ENCODE measurements around the gene MEF2B. TPM values are rescaled to one million over a fixed set of nuclear protein-coding genes. Genes with fewer than 3 reads are reported as not detected.

MEF2B gene
- total RNA-seq, 1 experiment from 2014 or later, result 2.3 TPM

- no peaks in the 10 kb centered on the region for H3K36me3 Mint-ChIP-seq (ENCODE audit: insufficient read depth, unreplicated experiment)
- no peak overlapping the region for H3K27ac Mint-ChIP-seq (ENCODE audit: unreplicated experiment)
- no peak overlapping the region for H3K4me3 Mint-ChIP-seq (ENCODE audit: low read depth, unreplicated experiment)
- no peaks in the 10 kb centered on the region for H3K9me3 Mint-ChIP-seq (ENCODE audit: low read depth, unreplicated experiment)
- CTCF ChIA-PET, result no interaction called here
- intact Hi-C loops (cut with micrococcal nuclease; ENCODE audit: unreplicated experiment), result no loop called here
- DNase-seq, result peak; percentile 47
- H3K4me1 Mint-ChIP-seq (ENCODE audit: low read depth, unreplicated experiment), result no peaks in the 10 kb centered on the region
- TF ChIP-seq CTCF (IDR thresholded peaks at IDR 0.05; ENCODE audit: unreplicated experiment), result no peak
- peaks cover 46% of the 10 kb centered on the region for H3K27me3 Mint-ChIP-seq (ENCODE audit: unreplicated experiment)
- BruUV-seq (replicated peaks), result no TSS peak
Measured at GRCh38 chr19:19214892-19215291, 44.8 kb upstream of the MEF2B start.

- H3K27me3 Mint-ChIP-seq (ENCODE audit: unreplicated experiment), result peaks cover 52% of the 10 kb centered on the region
- no peak overlapping the region for H3K4me3 Mint-ChIP-seq (ENCODE audit: low read depth, unreplicated experiment)
- CTCF ChIA-PET, result no interaction called here
- no peak overlapping the region for H3K27ac Mint-ChIP-seq (ENCODE audit: unreplicated experiment)
- no peaks in the 10 kb centered on the region for H3K36me3 Mint-ChIP-seq (ENCODE audit: insufficient read depth, unreplicated experiment)
- no peak for TF ChIP-seq CTCF (IDR thresholded peaks at IDR 0.05; ENCODE audit: unreplicated experiment)
- no TSS peak for BruUV-seq (replicated peaks)
- intact Hi-C loops (cut with micrococcal nuclease; ENCODE audit: unreplicated experiment), result no loop called here
- H3K9me3 Mint-ChIP-seq (ENCODE audit: low read depth, unreplicated experiment), result no peaks in the 10 kb centered on the region
- no peaks in the 10 kb centered on the region for H3K4me1 Mint-ChIP-seq (ENCODE audit: low read depth, unreplicated experiment)
- no peak for DNase-seq
Measured at GRCh38 chr19:19214159-19214490, 44.1 kb upstream of the MEF2B start.

GRCh38 chr19:19213426-19214158 lies 43.5 kb upstream of the MEF2B start:
- Mint-ChIP-seq H3K4me3 (ENCODE audit: low read depth, unreplicated experiment) (no peak overlapping the region), H3K4me1 (ENCODE audit: low read depth, unreplicated experiment) (no peaks in the 10 kb centered on the region), H3K27ac (ENCODE audit: unreplicated experiment) (no peak overlapping the region), H3K27me3 (ENCODE audit: unreplicated experiment) (peaks cover 52% of the 10 kb centered on the region), H3K9me3 (ENCODE audit: low read depth, unreplicated experiment) (no peaks in the 10 kb centered on the region), H3K36me3 (ENCODE audit: insufficient read depth, unreplicated experiment) (no peaks in the 10 kb centered on the region)
- no peak for DNase-seq
- TF ChIP-seq CTCF (IDR thresholded peaks at IDR 0.05; ENCODE audit: unreplicated experiment), result no peak
- no TSS peak for BruUV-seq (replicated peaks)
- intact Hi-C loops (cut with micrococcal nuclease; ENCODE audit: unreplicated experiment), result no loop called here
- CTCF ChIA-PET, result no interaction called here

- BruUV-seq (replicated peaks), result no TSS peak
- Mint-ChIP-seq H3K27me3 (ENCODE audit: unreplicated experiment) (peaks cover 54% of the 10 kb centered on the region), H3K9me3 (ENCODE audit: low read depth, unreplicated experiment) (no peaks in the 10 kb centered on the region), H3K36me3 (ENCODE audit: insufficient read depth, unreplicated experiment) (no peaks in the 10 kb centered on the region), H3K4me1 (ENCODE audit: low read depth, unreplicated experiment) (no peaks in the 10 kb centered on the region), H3K4me3 (ENCODE audit: low read depth, unreplicated experiment) (no peak overlapping the region), H3K27ac (ENCODE audit: unreplicated experiment) (no peak overlapping the region)
- CTCF ChIA-PET, result no interaction called here
- no peak for TF ChIP-seq CTCF (IDR thresholded peaks at IDR 0.05; ENCODE audit: unreplicated experiment)
- intact Hi-C loops (cut with micrococcal nuclease; ENCODE audit: unreplicated experiment), result no loop called here
- no peak for DNase-seq
Measured at GRCh38 chr19:19212916-19213315, 42.9 kb upstream of the MEF2B start.

Data from Calu3 (cell line).